ENCODE data around the gene CACNA1B.
"Not testable (repeated sequence)": the region's sequence is repeated elsewhere in the genome, so short reads cannot be mapped to it uniquely, and the experiment has no call there.

The CACNA1B gene

DNA sequence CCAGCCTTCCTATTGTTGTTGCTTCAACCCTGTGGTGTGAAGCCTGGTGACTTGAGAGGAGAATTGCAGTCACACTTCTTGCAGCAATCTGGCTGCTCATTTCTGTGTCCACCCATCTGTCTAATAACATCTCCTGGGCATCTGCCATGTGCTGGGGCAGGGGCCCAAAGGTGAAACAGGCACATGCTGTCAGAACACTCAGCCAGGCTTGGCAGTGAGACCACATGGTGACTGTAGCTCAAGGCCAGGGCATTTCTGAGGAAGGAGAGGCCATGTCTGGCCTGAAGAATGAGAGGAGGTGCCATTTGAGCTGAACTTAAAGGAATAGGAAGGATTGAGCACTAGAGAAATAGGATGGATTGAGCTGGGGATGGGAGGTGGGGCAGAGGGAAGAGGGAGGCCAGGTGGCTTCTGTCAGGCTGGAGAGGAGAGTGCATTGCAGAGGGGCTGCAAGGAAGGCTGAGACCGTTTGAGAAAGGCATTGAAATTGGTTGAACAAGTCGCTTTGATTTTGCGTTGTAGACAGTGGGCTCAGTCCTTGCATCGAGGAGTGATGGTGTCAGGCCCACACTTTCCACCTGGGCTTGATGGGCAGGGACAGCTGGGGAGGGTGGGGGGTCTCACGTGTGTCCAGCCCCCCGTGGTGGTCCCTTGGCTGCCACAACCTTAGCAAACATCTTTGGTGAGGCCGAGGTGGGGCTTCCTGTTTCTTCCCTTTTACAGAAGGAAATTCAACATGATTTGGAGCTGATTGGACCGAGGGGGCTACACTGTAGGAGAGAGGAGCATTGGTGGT lies 222.4 kb downstream of the CACNA1B start:
- DNase-seq (ENCODE audit: low read depth in 2 of 2) = no peak

DNA sequence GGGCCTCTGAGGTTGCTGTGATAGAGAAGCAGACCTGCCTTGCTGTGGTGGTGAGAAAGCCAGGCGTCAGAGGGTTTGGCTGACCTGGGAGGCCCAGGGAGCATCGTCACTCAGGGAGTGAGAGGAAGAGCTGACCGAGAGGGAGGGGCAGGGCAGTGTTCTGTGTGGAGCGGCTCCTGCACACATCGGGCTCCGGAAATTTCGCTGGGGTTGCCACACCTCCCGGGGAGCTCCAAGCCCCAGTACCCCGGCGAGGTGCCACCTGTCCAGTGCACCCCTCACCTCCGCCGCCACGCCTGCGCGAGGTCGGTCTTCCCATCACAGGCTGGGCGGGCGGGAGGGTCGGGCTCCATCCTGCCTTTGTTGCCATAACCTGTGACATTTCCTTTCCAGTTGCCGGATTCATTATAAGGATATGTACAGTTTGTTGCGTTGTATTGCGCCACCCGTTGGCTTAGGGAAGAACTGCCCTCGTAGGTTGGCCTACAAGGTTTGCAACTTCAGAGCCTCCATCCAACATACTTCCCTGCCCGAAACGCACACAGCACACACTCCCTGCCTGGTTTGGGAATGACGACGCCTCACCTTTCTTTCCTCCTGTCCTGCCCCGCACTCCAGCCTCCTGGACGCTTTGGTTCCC lies 223.2 kb downstream of the CACNA1B start:
- DNase-seq (ENCODE audit: low read depth in 2 of 2) = no peak

DNA sequence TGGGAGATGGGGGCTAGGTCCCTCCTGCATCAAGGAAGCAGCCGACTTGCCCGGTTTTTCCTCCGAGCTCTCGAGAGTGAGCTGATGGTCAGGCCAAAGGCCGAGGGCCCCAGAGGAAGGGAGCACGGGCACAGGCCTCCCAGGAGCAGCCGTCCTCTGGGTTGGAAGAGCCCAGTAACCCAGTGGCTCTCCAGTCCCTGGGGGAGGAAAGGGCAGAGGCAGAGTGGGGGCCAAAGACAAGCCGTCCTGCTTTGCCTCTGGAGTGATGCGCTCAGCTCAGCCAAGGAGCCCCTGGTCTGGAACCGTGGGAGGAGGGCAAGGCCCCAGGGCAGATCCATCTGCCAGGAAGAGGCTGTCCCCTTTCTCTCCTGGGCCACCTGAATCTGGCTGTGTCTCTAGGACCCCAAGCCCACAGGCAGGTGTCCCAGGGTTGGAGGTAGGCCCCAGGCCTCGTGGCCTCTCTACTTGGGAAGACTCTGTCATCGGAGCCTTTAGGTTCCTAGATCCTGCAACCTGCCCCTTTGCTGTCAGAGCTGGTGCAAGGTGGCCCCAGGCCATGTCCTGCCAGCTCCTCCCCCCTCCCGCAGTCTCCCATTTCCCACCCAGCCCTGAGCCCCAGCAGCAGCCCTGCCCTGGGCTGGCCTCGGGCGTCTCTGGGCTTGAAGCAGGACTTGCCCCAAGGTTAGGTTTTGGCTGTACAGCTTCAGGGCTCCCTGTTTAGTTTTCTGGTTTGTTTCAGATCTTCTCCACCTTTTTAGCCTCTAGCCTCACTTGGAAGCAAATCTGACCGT lies 224.1 kb downstream of the CACNA1B start:
- no peak for DNase-seq (ENCODE audit: low read depth in 2 of 2)

DNA sequence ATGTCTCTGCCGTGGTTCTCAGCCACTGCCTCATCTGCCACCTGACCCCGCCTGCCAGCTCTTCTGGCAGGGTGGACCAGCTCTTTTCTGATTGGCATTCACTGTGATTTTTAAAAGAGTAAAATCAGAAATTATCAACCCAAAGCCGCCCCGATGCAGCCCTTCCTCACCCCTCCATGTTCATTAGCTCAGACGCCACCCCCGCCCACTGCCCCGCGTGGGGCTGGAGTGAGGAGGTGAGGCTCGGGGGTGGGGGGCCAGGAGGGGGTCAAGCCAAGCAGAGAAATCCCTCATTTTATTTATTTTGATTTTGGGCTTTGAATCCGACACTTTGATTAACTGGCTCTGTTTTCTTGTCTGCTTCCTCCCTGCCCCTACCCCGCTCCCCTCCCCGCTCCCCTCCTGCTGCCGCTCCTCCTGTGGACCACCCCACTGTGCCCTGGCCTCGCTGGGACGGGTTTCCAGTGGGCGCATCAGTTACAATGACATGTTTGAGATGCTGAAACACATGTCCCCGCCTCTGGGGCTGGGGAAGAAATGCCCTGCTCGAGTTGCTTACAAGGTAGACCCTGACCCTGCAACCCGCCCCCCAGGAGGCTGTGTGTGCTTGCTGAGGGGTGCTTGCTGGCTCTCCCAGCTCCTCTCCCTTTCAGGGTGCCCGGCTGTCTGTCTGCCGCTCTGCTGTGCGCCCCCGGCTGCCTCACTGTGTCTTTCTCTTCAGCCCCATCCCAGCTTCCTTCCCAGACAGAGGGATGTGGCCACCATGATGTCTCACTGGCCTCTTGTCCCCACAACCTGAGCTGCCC lies 224.9 kb downstream of the CACNA1B start:
- no peak for DNase-seq (ENCODE audit: low read depth in 2 of 2)

DNA sequence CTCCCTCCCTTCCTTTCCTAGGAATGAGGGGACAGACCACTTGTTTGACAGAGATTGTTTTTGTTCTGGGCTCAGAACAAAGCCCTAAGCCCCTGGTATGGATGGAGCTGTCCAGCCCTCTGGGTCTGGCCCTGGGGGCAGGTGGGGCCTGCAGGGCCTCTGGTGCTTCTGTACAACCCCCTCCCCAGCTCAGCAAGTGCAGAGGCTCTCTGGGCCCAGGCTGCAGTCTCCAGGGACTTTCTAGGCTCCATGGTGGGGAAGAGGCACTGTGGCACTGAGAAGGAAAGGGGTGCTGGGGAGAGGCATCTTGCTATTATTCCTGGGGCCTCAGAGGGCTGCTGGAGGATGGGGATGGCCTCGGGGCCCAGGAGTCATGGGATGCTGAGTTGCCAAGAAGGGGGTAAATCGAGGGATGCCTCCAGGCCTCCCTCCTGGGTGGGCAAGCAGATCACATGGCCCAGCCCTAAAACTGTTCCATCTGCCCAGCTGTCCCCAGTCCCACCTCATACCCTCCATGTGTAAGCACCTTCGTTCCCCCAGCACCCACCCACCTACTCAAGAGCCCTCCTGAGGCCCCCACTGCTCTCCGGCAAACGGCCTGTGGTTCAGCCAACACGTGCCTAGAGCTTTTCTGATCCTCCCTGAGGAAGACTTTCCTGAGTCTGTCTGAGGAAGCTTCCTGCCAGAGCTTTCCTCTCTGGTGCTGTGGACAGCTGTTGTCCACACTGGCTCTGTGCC lies 225.7 kb downstream of the CACNA1B start:
- DNase-seq (ENCODE audit: low read depth in 2 of 2) = no peak

- DNase-seq (ENCODE audit: low read depth in 2 of 2) = no peak
Measured at GRCh38 chr9:138103849-138104206, 226.2 kb downstream of the CACNA1B start.

- DNase-seq (ENCODE audit: low read depth in 2 of 2) = no peak
Measured at GRCh38 chr9:138104251-138105122, 226.9 kb downstream of the CACNA1B start.

- DNase-seq (ENCODE audit: low read depth in 2 of 2) = no peak
Measured at GRCh38 chr9:138105123-138105415, 227.5 kb downstream of the CACNA1B start.

DNA sequence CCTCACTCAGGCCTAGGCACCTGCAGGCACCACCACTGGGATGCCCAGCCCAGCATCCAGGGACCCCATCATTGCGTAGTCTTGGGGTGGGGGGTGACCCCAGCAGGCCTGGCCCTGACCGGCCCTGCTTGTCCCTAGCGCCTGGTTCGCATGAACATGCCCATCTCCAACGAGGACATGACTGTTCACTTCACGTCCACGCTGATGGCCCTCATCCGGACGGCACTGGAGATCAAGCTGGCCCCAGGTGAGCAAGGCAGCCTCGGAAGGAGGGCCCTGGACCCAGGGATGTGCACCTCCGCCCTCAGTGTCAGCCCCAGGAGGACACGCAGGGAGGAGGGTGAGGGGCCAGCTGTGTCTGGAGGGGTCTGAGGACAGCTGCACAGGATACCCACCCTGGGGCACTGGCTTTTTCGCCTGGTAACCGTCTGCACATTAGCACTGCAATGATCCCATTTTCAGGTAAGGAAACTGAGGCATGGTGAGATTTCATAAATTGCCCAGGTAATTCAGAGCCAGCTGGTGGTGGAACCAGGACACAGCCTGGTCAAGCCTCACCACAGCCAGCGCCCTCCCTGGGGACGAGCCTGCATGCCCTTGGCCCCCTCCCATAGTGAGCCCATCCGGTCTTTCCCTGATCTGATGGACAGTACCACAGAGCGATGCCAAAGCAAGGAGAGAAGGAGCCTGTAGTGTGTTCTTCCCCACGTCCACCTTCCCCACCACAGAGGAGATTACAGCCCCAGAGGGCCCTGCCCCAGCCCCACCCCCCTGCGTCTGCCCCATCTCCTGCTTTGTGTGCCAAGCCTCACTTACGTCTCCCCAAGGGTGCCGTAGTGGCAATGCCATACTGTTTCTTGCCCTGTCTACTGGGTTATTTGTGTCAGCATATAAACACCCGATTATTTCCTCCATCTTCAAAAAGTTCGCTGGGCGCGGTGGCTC lies 228.3 kb downstream of the CACNA1B start:
- DNase-seq (ENCODE audit: low read depth in 2 of 2) = no peak

GRCh38 chr9:138107039-138107438 lies 229.5 kb downstream of the CACNA1B start:
- DNase-seq (ENCODE audit: low read depth in 2 of 2) = not testable (repeated sequence)

GRCh38 chr9:138111607-138112006 lies 234.0 kb downstream of the CACNA1B start:
- no peak for DNase-seq (ENCODE audit: low read depth in 2 of 2)

GRCh38 chr9:138112090-138112748 lies 234.6 kb downstream of the CACNA1B start:
- DNase-seq (ENCODE audit: low read depth in 2 of 2) = no peak

DNA sequence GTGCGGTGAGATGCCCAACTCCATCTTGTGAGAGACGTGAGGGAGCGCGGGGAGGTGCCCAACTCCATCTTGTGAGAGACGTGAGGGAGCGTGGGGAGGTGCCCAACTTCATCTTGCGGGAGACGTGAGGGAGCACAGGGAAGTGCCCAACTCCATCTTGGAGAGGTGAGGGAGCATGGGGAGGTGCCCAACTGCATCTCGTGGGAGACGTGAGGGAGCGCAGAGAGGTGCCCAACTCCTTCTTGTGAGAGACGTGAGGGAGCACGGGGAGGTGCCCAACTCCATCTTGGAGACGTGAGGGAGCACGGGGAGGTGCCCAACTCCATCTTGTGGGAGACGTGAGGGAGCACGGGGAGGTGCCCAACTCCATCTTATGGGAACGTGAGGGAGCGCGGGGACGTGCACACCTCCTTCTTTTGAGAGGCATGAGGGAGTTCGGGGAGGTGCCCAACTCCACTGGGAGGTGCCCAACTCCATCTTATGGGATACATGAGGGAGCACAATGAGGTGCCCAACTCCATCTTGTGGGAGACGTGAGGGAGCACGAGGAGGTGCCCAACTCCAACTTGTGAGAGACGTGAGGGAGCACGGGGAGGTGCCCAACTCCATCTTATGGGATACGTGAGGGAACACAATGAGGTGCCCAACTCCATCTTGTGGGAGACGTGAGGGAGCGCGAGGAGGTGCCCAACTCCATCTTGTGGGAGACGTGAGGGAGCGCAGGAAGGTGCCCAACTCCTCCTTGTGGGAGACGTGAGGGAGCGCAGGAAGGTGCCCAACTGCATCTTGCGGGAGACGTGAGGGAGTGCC lies 235.4 kb downstream of the CACNA1B start:
- no peak for DNase-seq (ENCODE audit: low read depth in 2 of 2)

DNA sequence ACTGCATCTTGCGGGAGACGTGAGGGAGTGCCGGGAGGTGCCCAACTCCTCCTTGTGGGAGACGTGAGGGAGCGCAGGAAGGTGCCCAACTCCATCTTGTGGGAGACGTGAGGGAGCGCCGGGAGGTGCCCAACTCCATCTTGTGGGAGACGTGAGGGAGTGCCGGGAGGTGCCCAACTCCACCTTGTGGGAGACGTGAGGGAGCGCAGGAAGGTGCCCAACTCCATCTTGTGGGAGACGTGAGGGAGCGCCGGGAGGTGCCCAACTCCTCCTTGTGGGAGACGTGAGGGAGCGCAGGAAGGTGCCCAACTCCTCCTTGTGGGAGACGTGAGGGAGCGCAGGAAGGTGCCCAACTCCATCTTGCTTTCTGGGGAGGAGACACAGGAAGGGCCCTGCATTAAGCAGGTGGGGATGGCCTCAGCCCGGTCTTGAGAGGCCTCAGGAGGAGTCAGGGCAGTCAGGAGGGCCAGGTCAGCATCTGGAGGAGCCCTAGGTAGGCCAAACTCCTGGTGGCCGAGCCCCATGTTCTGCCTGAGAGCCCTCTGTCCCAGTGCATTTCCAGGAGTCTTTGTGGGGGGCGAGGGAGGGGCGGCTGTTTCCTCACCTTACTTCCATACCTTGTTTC lies 236.2 kb downstream of the CACNA1B start:
- DNase-seq (ENCODE audit: low read depth in 2 of 2) = not testable (repeated sequence)

GRCh38 chr9:138114501-138115245 lies 237.1 kb downstream of the CACNA1B start:
- no peak for DNase-seq (ENCODE audit: low read depth in 2 of 2)

GRCh38 chr9:138115506-138115905 lies 237.9 kb downstream of the CACNA1B start:
- DNase-seq (ENCODE audit: low read depth in 2 of 2) = no peak

- DNase-seq (ENCODE audit: low read depth in 2 of 2) = no peak
Measured at GRCh38 chr9:138116521-138116920, 238.9 kb downstream of the CACNA1B start.
